H1 (cell line): ENCODE measurements around the gene KATNAL2. TPM values are rescaled to one million over a fixed set of nuclear protein-coding genes. Genes with fewer than 3 reads are reported as not detected.

Source experiments
- CTCF ChIA-PET: fragments of 300-600 bp; sonication (Branson Sonifier 250); formaldehyde crosslinking; loops from one replicate; lab custom pipeline; 2021; ENCODE audit not compliant: partially characterized antibody; lab: Charles Lee
- POLR2A ChIA-PET: fragments of 300-600 bp; sonication (Branson Sonifier 250); formaldehyde crosslinking; loops from one replicate; lab custom pipeline; 2021; ENCODE audit warnings: inconsistent platforms; ENCODE audit not compliant: partially characterized antibody; lab: Charles Lee
- DNase-seq, 2 experiments: peaks; one replicate each; pipeline versions ENCODE4 v3.0.0 to v3.0.0-alpha.2; 2010 to 2022; ENCODE audit warnings: low spot score in 2 of 2, low read depth in 1 of 2, mixed read lengths in 1 of 2
- FAIRE-seq: peaks from 2 replicates; lab custom pipeline; 2011; peaks lifted over from hg19 to GRCh38; lab: Jason Lieb, UNC
- H2AFZ ChIP-seq: 2 replicates; pipeline ENCODE4 v1.8.1; 2012; ENCODE audit warnings: low read length, inconsistent platforms
- H2AK5ac ChIP-seq: 2 replicates; pipeline ENCODE4 v1.6.1; 2013; ENCODE audit warnings: low read depth, low read length
- H2BK120ac ChIP-seq: replicated peaks from 2 replicates; pipeline ENCODE3; 2013; ENCODE audit warnings: low read depth, low read length, inconsistent platforms
- H2BK12ac ChIP-seq: 2 replicates; pipeline ENCODE4 v1.6.1; 2013; ENCODE audit warnings: low read depth, low read length
- H2BK15ac ChIP-seq: 2 replicates; pipeline ENCODE4 v1.6.1; 2013; ENCODE audit warnings: low read length
- H2BK20ac ChIP-seq: 2 replicates; pipeline ENCODE4 v1.6.1; 2013; ENCODE audit warnings: low read length
- H2BK5ac ChIP-seq: 2 replicates; pipeline ENCODE4 v1.6.1; 2013; ENCODE audit warnings: low read depth, low read length
- H3K14ac ChIP-seq: 2 replicates; pipeline ENCODE4 v1.6.1; 2013; ENCODE audit warnings: inconsistent platforms; ENCODE audit not compliant: insufficient read length
- H3K18ac ChIP-seq: 2 replicates; pipeline ENCODE4 v1.6.1; 2013; ENCODE audit warnings: low read length; ENCODE audit errors: extremely low read depth
- H3K23ac ChIP-seq: 2 replicates; pipeline ENCODE4 v1.6.1; 2013; ENCODE audit warnings: inconsistent platforms; ENCODE audit not compliant: insufficient read length
- H3K23me2 ChIP-seq: 2 replicates; pipeline ENCODE4 v1.6.1; 2013; ENCODE audit warnings: low read depth, low read length
- H3K27ac ChIP-seq: 2 replicates; pipeline ENCODE4 v1.6.1; 2011; ENCODE audit warnings: low read depth, low read length, inconsistent platforms
- H3K27me3 ChIP-seq, 4 experiments: replicated peaks in 1 of 4; 1 replicate in 1 of 4; 2 replicates in 3 of 4; pipeline versions ENCODE4 v1.6.1 to v1.8.1; 2011 to 2013; ENCODE audit warnings: low read length in 3 of 4, mild to moderate bottlenecking in 3 of 4, inconsistent platforms in 2 of 4, mixed read lengths in 2 of 4, moderate library complexity in 1 of 4; ENCODE audit not compliant: control insufficient read depth in 3 of 4, insufficient read depth in 3 of 4; ENCODE audit errors: extremely low read depth in 1 of 4
- H3K36me3 ChIP-seq, 4 experiments: 2 replicates each; pipeline versions ENCODE4 v1.6.1 to v1.8.1; 2011 to 2013; ENCODE audit warnings: mild to moderate bottlenecking in 4 of 4, low read length in 3 of 4, moderate library complexity in 2 of 4, control low read depth in 1 of 4, inconsistent platforms in 1 of 4; ENCODE audit not compliant: insufficient read depth in 4 of 4, control insufficient read depth in 2 of 4
- H3K4ac ChIP-seq: replicated peaks from 2 replicates; pipeline ENCODE3; 2013; ENCODE audit warnings: low read length, low read depth, mixed read lengths, inconsistent platforms; ENCODE audit not compliant: insufficient read length
- H3K4me1 ChIP-seq, 4 experiments: replicated peaks in 1 of 4; 1 replicate in 1 of 4; 2 replicates in 3 of 4; pipeline versions ENCODE4 v1.6.1 to v1.8.1; 2011 to 2013; ENCODE audit warnings: low read length in 3 of 4, inconsistent platforms in 2 of 4, mixed read lengths in 1 of 4; ENCODE audit not compliant: insufficient read depth in 4 of 4, control insufficient read depth in 3 of 4
- H3K4me2 ChIP-seq, 2 experiments: 2 replicates each; pipeline versions ENCODE4 v1.6.1 to v1.8.1; 2011 to 2013; ENCODE audit warnings: low read depth in 2 of 2, low read length in 2 of 2, control low read depth in 1 of 2, inconsistent platforms in 1 of 2, mild to moderate bottlenecking in 1 of 2; ENCODE audit not compliant: insufficient read depth in 1 of 2
- H3K4me3 ChIP-seq, 4 experiments: fragments of 200-600, 300-600 bp in 1 of 4; sonication (generic), shearing (Covaris generic), sonication (Bioruptor Twin) in 1 of 4; 2 replicates each; pipeline versions ENCODE4 v1.5.1 to v1.8.1; 2011 to 2016; ENCODE audit warnings: low read length in 4 of 4, low read depth in 3 of 4, control low read depth in 2 of 4, inconsistent platforms in 2 of 4, mild to moderate bottlenecking in 2 of 4, mixed read lengths in 1 of 4, moderate library complexity in 1 of 4; ENCODE audit not compliant: insufficient read depth in 2 of 4; ENCODE audit errors: extremely low read depth in 1 of 4
- H3K56ac ChIP-seq: replicated peaks from 2 replicates; pipeline ENCODE3; 2013; ENCODE audit warnings: low read depth, mild to moderate bottlenecking, mixed read lengths, low read length, inconsistent platforms; ENCODE audit not compliant: insufficient read length
- H3K79me1 ChIP-seq: 2 replicates; pipeline ENCODE4 v1.6.1; 2013; ENCODE audit warnings: low read depth, low read length, control low read depth
- H3K79me2 ChIP-seq, 2 experiments: 2 replicates each; pipeline versions ENCODE4 v1.6.1 to v1.8.1; 2012 to 2013; ENCODE audit warnings: low read length in 2 of 2, mild to moderate bottlenecking in 2 of 2, inconsistent platforms in 1 of 2; ENCODE audit not compliant: insufficient read depth in 2 of 2, control insufficient read depth in 1 of 2
- H3K9ac ChIP-seq, 4 experiments: replicated peaks in 1 of 4; 1 replicate in 1 of 4; 2 replicates in 3 of 4; pipeline versions ENCODE4 v1.6.1 to v1.8.1; 2011 to 2013; ENCODE audit warnings: low read depth in 3 of 4, low read length in 3 of 4, control low read depth in 2 of 4, mild to moderate bottlenecking in 2 of 4, moderate library complexity in 2 of 4, inconsistent platforms in 1 of 4; ENCODE audit errors: extremely low read depth in 1 of 4
- H3K9me3 ChIP-seq, 2 experiments: 2 replicates each; pipeline versions ENCODE4 v1.6.1 to v1.8.1; 2012 to 2013; ENCODE audit warnings: mild to moderate bottlenecking in 2 of 2, moderate library complexity in 2 of 2, control low read depth in 1 of 2, inconsistent platforms in 1 of 2, low read depth in 1 of 2, low read length in 1 of 2, mixed read lengths in 1 of 2; ENCODE audit not compliant: insufficient read depth in 2 of 2
- H4K20me1 ChIP-seq, 2 experiments: replicated peaks in 1 of 2; 2 replicates each; pipeline versions ENCODE3 to v1.8.1; 2011 to 2013; ENCODE audit warnings: inconsistent platforms in 2 of 2, low read length in 2 of 2, mild to moderate bottlenecking in 1 of 2; ENCODE audit not compliant: insufficient read depth in 2 of 2, control insufficient read depth in 1 of 2
- H4K5ac ChIP-seq: 2 replicates; pipeline ENCODE4 v1.6.1; 2013; ENCODE audit warnings: low read length, low read depth, mixed read lengths, inconsistent platforms; ENCODE audit not compliant: insufficient read length
- H4K8ac ChIP-seq: 2 replicates; pipeline ENCODE4 v1.8.0; 2013; ENCODE audit warnings: mild to moderate bottlenecking, moderate library complexity, low read length, inconsistent platforms; ENCODE audit not compliant: insufficient read depth; ENCODE audit errors: extremely low read depth
- H4K91ac ChIP-seq: replicated peaks from 2 replicates; pipeline ENCODE3; 2013; ENCODE audit warnings: low read length, mixed read lengths, inconsistent platforms; ENCODE audit not compliant: insufficient read length
- CREB1 ChIP-seq: IDR thresholded peaks from 2 replicates; pipeline ENCODE4 v1.6.1; 2012; ENCODE audit warnings: inconsistent platforms
- CTBP2 ChIP-seq: IDR thresholded peaks from 2 replicates; pipeline ENCODE4 v1.7.0; 2011; ENCODE audit warnings: borderline replicate concordance, mild to moderate bottlenecking, moderate library complexity, mixed read lengths, low read length; ENCODE audit not compliant: insufficient read depth, insufficient read length
- JUN ChIP-seq: IDR thresholded peaks from 2 replicates; pipeline ENCODE4 v1.6.1; 2011; ENCODE audit warnings: low read depth, mild to moderate bottlenecking, improper control_type of control experiment, low read length
- JUND ChIP-seq: IDR thresholded peaks from 2 replicates; pipeline ENCODE4 v1.6.1; 2011; ENCODE audit warnings: mild to moderate bottlenecking, improper control_type of control experiment, low read length
- RAD21 ChIP-seq, 2 experiments: IDR thresholded peaks in 1 of 2; conservative IDR thresholded peaks in 1 of 2; 2 replicates each; pipeline ENCODE4 v1.6.1; 2011; ENCODE audit warnings: low read depth in 2 of 2, low read length in 2 of 2, improper control_type of control experiment in 1 of 2, inconsistent platforms in 1 of 2, mild to moderate bottlenecking in 1 of 2, moderate library complexity in 1 of 2
- TAF7 ChIP-seq: optimal IDR thresholded peaks from 2 replicates; pipeline ENCODE3; 2011; ENCODE audit warnings: low read depth, mild to moderate bottlenecking, inconsistent platforms, low read length, moderate library complexity, borderline replicate concordance
- TEAD4 ChIP-seq: IDR thresholded peaks from 2 replicates; pipeline ENCODE4 v1.6.1; 2012; ENCODE audit warnings: low read depth, low read length, inconsistent platforms, mixed read lengths
- WGBS, 2 experiments: shearing (Covaris generic) in 1 of 2; methylation state at CpG; one replicate each; pipeline versions ENCODE4 v1.1.6 to v1.1.7; 2013 to 2015; ENCODE audit warnings: low lambda C conversion rate in 2 of 2, mixed read lengths in 2 of 2, inconsistent platforms in 1 of 2, low coverage in 1 of 2, missing lambda C conversion rate in 1 of 2; ENCODE audit not compliant: insufficient replicate concordance in 2 of 2, insufficient coverage in 1 of 2, insufficient read length in 1 of 2; ENCODE audit errors: extremely low coverage in 1 of 2, missing lambda C conversion rate in 1 of 2; 5-methylcytosine and 5-hydroxymethylcytosine counted together
- polyA plus RNA-seq, 7 experiments: library from polyadenylated mRNA; depleted of rRNA in 3 of 7; stranded (reverse) in 5 of 7; unstranded in 2 of 7; fragments of >200 nt in 5 of 7; fragments of 200-250 nt in 2 of 7; gene quantifications; 1 replicate in 5 of 7; 2 replicates in 1 of 7; 4 replicates in 1 of 7; pipeline versions ENCODE4 v1.2.1 to v1.2.3, GENCODE V29; 2011 to 2013; ENCODE audit warnings: missing spikeins in 2 of 7, mixed read lengths in 2 of 7
- total RNA-seq: library from RNA; stranded (reverse); fragmentation: NEBNext Ultra II Directional; extraction: Animal tissue kit (Norgen Biotek cat#: 25700); gene quantifications from 2 replicates; pipeline ENCODE4 v1.2.1, GENCODE V29; 2021
- TF ChIP-seq, protein P1 (sequence below): IDR thresholded peaks from 2 replicates; pipeline ENCODE4 v1.6.1; 2011; ENCODE audit warnings: low read length, improper control_type of control experiment
- TF ChIP-seq, protein P2 (sequence below): IDR thresholded peaks from 2 replicates; pipeline ENCODE4 v1.6.1; 2012; ENCODE audit warnings: inconsistent platforms

KATNAL2 gene
- total and polyA plus RNA-seq, 2 of the 8 experiments (the other 6 are each of a cell fraction or from before 2014, with no cell fraction given) = 10.0 to 15.2 TPM

DNA sequence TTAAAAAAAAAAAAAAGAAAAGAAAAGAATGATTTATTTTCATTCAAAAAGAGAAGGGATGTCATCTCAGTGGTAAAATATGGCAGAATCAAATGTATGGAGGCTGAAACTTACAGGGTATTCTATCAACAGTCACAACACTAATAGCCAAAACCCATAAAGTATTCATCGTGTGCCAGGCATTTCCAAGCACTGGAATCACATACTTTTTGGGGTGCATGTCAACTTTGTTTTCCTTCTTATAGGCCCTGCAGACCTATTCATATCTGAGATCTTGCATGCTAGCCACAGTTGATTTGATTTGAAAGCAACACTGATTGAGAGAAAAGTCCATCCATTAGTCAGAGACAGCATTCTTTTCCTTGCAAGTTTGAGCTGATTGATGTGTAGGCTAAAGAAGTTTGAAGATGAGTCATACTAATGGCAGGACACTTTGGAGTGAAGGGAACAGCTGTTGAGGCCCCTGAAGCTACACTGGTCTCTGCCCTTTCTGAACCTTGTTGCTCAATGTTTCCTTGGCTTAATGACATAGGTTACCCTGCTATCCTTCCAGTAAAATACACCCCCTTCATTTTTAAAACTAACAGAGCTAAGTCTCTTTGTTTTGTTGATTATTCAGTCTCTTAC is 22.0 kb downstream of the KATNAL2 start:
- Histone ChIP-seq H2AK5ac (no peak overlapping the region), H3K79me1 (no peaks in the 10 kb centered on the region), H3K27ac (no peak overlapping the region), H3K4ac (no peak overlapping the region), H3K18ac (no peak overlapping the region), H4K8ac (no peak overlapping the region), H4K5ac (no peak overlapping the region), H3K56ac (no peak overlapping the region), H2AFZ (no peak overlapping the region), H2BK120ac (no peak overlapping the region), H2BK15ac (no peak overlapping the region), H4K20me1 (no peaks in the 10 kb centered on the region), H3K9ac (no peak overlapping the region), H3K36me3 (no peaks in the 10 kb centered on the region), H3K4me2 (0 out of 4 replicates have a peak overlapping the region, but pooled peaks of 1 of the 2 experiments have one; percentile 31), H2BK20ac (no peak overlapping the region), H3K23ac (no peak overlapping the region), H3K4me3 (no peak overlapping the region), H2BK5ac (no peak overlapping the region), H3K9me3 (no peaks in the 10 kb centered on the region), H4K91ac (no peak overlapping the region), H3K27me3 (no peaks in the 10 kb centered on the region), H2BK12ac (no peak overlapping the region), H3K23me2 (no peaks in the 10 kb centered on the region), H3K14ac (no peak overlapping the region), H3K79me2 (no peaks in the 10 kb centered on the region), H3K4me1 (peaks cover 0 to 5% (median 2%) of the 10 kb centered on the region in 4 experiments; a peak in 3 of 7 replicates)
- ChIA-PET POLR2A (interaction anchor here (1.1 kb wide), 1 partner anchor 20 kb away, joined by 3 read pairs; no protein-coding TSS in a partner anchor), CTCF (interaction anchor here (1.5 to 2.5 kb wide), 3 partner anchors 9 to 22 kb away, joined by 3 to 22 read pairs (median 3); partner anchors contain the start of genes KATNAL2 and PIAS2)
- FAIRE-seq (no peak), DNase-seq (no peak)
- 86% methylated on average over 1 of the region's 1 CpG; no CpG with 5 or more reads in 1 of the 2 experiments for WGBS, 2 experiments
- TF ChIP-seq, protein P1, sequence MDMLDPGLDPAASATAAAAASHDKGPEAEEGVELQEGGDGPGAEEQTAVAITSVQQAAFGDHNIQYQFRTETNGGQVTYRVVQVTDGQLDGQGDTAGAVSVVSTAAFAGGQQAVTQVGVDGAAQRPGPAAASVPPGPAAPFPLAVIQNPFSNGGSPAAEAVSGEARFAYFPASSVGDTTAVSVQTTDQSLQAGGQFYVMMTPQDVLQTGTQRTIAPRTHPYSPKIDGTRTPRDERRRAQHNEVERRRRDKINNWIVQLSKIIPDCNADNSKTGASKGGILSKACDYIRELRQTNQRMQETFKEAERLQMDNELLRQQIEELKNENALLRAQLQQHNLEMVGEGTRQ = no peak
- TF ChIP-seq CREB1 (no peak), JUN (0 out of 2 replicates have a peak, but pooled peaks have one; percentile 17), TEAD4 (no peak), JUND (0 out of 2 replicates have a peak, but pooled peaks have one; percentile 38), TAF7 (no peak), RAD21 (IDR thresholded peaks at IDR 0.05 in 1 of 2, conservative IDR thresholded peaks at IDR 0.05 in 1 of 2; ENCODE audit: low read depth in 2 of 2, low read length in 2 of 2) (no peak), CTBP2 (no peak)
- TF ChIP-seq, protein P2, sequence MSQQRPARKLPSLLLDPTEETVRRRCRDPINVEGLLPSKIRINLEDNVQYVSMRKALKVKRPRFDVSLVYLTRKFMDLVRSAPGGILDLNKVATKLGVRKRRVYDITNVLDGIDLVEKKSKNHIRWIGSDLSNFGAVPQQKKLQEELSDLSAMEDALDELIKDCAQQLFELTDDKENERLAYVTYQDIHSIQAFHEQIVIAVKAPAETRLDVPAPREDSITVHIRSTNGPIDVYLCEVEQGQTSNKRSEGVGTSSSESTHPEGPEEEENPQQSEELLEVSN = no peak
